ENCODE results near the gene CHRM5. TPM values are rescaled to one million over a fixed set of nuclear protein-coding genes. Genes with fewer than 3 reads are reported as not detected.

CHRM5 gene, protein sequence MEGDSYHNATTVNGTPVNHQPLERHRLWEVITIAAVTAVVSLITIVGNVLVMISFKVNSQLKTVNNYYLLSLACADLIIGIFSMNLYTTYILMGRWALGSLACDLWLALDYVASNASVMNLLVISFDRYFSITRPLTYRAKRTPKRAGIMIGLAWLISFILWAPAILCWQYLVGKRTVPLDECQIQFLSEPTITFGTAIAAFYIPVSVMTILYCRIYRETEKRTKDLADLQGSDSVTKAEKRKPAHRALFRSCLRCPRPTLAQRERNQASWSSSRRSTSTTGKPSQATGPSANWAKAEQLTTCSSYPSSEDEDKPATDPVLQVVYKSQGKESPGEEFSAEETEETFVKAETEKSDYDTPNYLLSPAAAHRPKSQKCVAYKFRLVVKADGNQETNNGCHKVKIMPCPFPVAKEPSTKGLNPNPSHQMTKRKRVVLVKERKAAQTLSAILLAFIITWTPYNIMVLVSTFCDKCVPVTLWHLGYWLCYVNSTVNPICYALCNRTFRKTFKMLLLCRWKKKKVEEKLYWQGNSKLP
- total RNA-seq (not detected in 2 replicates), polyA plus RNA-seq (0.03 TPM in 1 of 2 replicates, not detected in the other), polyA minus RNA-seq (not detected in 2 replicates), Bru-seq, nascent RNA (percentile 17 among the genes with signal in this experiment), BruChase-seq, experiment 1, labeled RNA remaining after a 6-hour chase (percentile 5 among the genes with signal in this experiment), BruChase-seq, experiment 2, labeled RNA remaining after a 2-hour chase (percentile 6 among the genes with signal in this experiment)
- polyA plus RNA-seq (2011; cell fraction: cytosol; rRNA removed) = not detected in 2 replicates
- not detected in 2 replicates for polyA plus RNA-seq (2011; cell fraction: nucleus; rRNA removed)
- 0.29 TPM in 1 of 2 replicates, not detected in the other for polyA plus RNA-seq (2012)
- polyA minus RNA-seq (2011; cell fraction: cytosol; rRNA and poly(A)+ RNA removed) = not detected
- polyA minus RNA-seq (2011; cell fraction: nucleus; rRNA and poly(A)+ RNA removed) = not detected in 2 replicates
- long read RNA-seq = 0 reads

DNA sequence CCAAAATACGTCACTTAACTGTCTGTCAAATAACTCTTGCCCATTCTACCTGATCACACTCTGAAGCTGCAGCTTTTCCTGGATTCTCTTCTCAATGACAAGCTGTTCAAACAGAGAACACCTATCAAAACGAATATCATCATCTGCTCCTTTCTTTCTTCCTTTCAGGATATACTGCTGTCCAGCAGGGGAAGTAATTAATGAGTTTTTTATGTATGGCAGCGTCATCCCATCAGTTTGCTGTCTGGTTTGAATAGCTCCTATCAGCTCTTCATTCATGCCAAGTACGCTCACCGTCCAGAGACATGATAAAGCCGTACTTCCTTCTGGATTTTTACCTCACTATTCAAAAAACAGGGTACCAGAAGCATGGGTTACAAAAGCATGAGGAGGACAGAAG lies at the start of gene CHRM5:
Gene CHRM5 (plus strand): TSS at position 274 of the 400 bp plus-strand sequence. CDS start 94,221 bp downstream, outside the sequence.
- Histone ChIP-seq H3K4me3 (replicated peaks in 1 of 3; ENCODE audit: insufficient read depth in 1 of 3, low read depth in 1 of 3, low read length in 3 of 3) (no peak within 1 kb of the TSS), H3K4me1 (ENCODE audit: control insufficient read depth, extremely low read depth, insufficient read depth, low read length) (peaks cover 3% of the 10 kb centered on the region), H3K9ac (replicated peaks; ENCODE audit: extremely low read depth, insufficient read depth, low read length) (no peak within 1 kb of the TSS), H3K9me3 (replicated peaks; ENCODE audit: control insufficient read depth, insufficient read depth, low read length) (no peaks in the 10 kb centered on the region), H3K4me2 (ENCODE audit: insufficient read depth, low read length) (no peak within 1 kb of the TSS), H3K79me2 (ENCODE audit: control insufficient read depth, insufficient read depth, low read length) (no peaks in the 10 kb centered on the region), H3K9me1 (replicated peaks; ENCODE audit: control insufficient read depth, extremely low read depth, insufficient read depth, low read length) (no peaks in the 10 kb centered on the region), H2AFZ (ENCODE audit: low read depth, low read length) (no peak within 1 kb of the TSS), H3K36me3 (ENCODE audit: control insufficient read depth in 2 of 2, extremely low read depth in 1 of 2, insufficient read depth in 2 of 2, low read length in 2 of 2) (no peaks in the 10 kb centered on the region), H4K20me1 (replicated peaks; ENCODE audit: control insufficient read depth, extremely low read depth, insufficient read depth, low read length) (no peaks in the 10 kb centered on the region), H3K27me3 (ENCODE audit: control insufficient read depth in 2 of 2, insufficient read depth in 2 of 2, low read length in 2 of 2) (no peaks in the 10 kb centered on the region), H3K27ac (ENCODE audit: insufficient read depth, low read depth, low read length) (no peak within 1 kb of the TSS)
- peak; percentile 6 for DNase-seq (ENCODE audit: low read depth, low spot score)
- ChIA-PET POLR2A (no interaction called here), CTCF (interaction anchor here (0.9 to 1.7 kb wide), 4 partner anchors 10 to 267 kb away, joined by 3 to 4 read pairs (median 3); no protein-coding TSS in a partner anchor)
- no TSS peak for BruUV-seq (replicated peaks)
- TF ChIP-seq JUN (IDR thresholded peaks at IDR 0.05; ENCODE audit: borderline replicate concordance, insufficient read depth, insufficient read length, low read depth) (no peak), FOS (IDR thresholded peaks at IDR 0.05; ENCODE audit: borderline replicate concordance, insufficient read depth, low read length) (no peak), POLR2A (IDR thresholded peaks at IDR 0.05; ENCODE audit: low read depth, low read length) (no peak), POLR2AphosphoS5 (IDR thresholded peaks at IDR 0.05; ENCODE audit: insufficient read depth, low read depth, low read length) (no peak), EZH2 (IDR thresholded peaks at IDR 0.05; ENCODE audit: borderline replicate concordance, low read depth, low read length, severe bottlenecking) (no peak), GATA2 (IDR thresholded peaks at IDR 0.05; ENCODE audit: insufficient read depth, insufficient read length, low read depth, low read length) (no peak), MYC (IDR thresholded peaks at IDR 0.05; ENCODE audit: low read depth, low read length) (no peak)
- TF ChIP-seq, protein P1, sequence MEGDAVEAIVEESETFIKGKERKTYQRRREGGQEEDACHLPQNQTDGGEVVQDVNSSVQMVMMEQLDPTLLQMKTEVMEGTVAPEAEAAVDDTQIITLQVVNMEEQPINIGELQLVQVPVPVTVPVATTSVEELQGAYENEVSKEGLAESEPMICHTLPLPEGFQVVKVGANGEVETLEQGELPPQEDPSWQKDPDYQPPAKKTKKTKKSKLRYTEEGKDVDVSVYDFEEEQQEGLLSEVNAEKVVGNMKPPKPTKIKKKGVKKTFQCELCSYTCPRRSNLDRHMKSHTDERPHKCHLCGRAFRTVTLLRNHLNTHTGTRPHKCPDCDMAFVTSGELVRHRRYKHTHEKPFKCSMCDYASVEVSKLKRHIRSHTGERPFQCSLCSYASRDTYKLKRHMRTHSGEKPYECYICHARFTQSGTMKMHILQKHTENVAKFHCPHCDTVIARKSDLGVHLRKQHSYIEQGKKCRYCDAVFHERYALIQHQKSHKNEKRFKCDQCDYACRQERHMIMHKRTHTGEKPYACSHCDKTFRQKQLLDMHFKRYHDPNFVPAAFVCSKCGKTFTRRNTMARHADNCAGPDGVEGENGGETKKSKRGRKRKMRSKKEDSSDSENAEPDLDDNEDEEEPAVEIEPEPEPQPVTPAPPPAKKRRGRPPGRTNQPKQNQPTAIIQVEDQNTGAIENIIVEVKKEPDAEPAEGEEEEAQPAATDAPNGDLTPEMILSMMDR (IDR thresholded peaks at IDR 0.05; ENCODE audit: extremely low read depth in 1 of 2, insufficient read depth in 1 of 2, low read depth in 1 of 2, low read length in 2 of 2) = no peak
- TF ChIP-seq, protein P2, sequence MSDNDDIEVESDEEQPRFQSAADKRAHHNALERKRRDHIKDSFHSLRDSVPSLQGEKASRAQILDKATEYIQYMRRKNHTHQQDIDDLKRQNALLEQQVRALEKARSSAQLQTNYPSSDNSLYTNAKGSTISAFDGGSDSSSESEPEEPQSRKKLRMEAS (IDR thresholded peaks at IDR 0.05; ENCODE audit: insufficient read depth, insufficient read length) = no peak
- dilution Hi-C loops (cut with MboI; ENCODE audit: extremely low pct_ligation_motif_present, low sequenced_read_pairs) (no loop called here), intact Hi-C loops (cut with micrococcal nuclease) (loop anchor here (10.0 kb wide), 2 partner anchors 203 to 733 kb away; no protein-coding TSS in a partner anchor)
- no peak for FAIRE-seq

Data from endothelial cell of umbilical vein (primary cell).